ENCODE data around the gene KCNK1. TPM values are rescaled to one million over a fixed set of nuclear protein-coding genes. Genes with fewer than 3 reads are reported as not detected.

KCNK1 gene
- total and polyA plus RNA-seq, 2 donors (not counting 1 experiment from before 2014, with no cell fraction given), result 0.48 to 2.6 TPM

DNA sequence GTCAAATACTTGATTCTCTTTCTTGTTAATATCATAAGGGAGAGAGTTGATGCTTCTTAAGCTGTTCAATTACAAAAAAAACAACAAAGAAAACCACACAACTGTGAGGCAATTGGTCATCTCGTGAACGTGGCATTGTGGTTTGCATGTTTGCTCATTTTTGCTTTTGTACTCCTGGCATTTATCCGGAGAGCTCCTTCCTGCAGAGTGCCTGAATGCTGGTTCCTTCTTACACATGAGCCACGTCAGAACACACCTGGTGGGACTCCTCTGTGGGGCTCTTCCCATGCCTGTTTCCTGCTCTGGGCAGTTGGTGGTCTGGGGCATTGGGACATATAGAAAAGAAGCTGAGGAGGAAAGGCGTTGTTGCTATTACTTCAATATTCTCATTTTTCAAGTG is 25.7 kb downstream of the KCNK1 start:
- Histone ChIP-seq H3K36me3 (ENCODE audit: control insufficient read depth, insufficient read depth, low read length) (no peaks in the 10 kb centered on the region), H3K27ac (ENCODE audit: insufficient read depth, low read length) (no peak overlapping the region), H4K20me1 (ENCODE audit: control insufficient read depth, extremely low read depth, insufficient read depth, low read length) (no peaks in the 10 kb centered on the region), H3K9ac (ENCODE audit: insufficient read depth, low read length) (no peak overlapping the region), H3K4me2 (ENCODE audit: extremely low read depth, insufficient read depth, low read length) (no peak overlapping the region), H3K9me3 (ENCODE audit: control insufficient read depth, insufficient read depth, low read depth, low read length) (no peaks in the 10 kb centered on the region), H2AFZ (ENCODE audit: low read length) (no peak overlapping the region), H3K4me1 (ENCODE audit: control insufficient read depth, extremely low read depth, insufficient read depth, low read length) (no peaks in the 10 kb centered on the region), H3K27me3 (ENCODE audit: control insufficient read depth, insufficient read depth, low read length) (no peaks in the 10 kb centered on the region), H3K79me2 (ENCODE audit: control insufficient read depth, insufficient read depth, low read length) (no peaks in the 10 kb centered on the region), H3K4me3 (replicated peaks in 1 of 4; ENCODE audit: control extremely low read depth in 1 of 4, insufficient read depth in 1 of 4, low read depth in 3 of 4, low read length in 4 of 4) (no peak overlapping the region)
- DNase-seq (ENCODE audit: low read depth in 2 of 2), result peak; percentile 4 to 73
- TF ChIP-seq, protein P1, sequence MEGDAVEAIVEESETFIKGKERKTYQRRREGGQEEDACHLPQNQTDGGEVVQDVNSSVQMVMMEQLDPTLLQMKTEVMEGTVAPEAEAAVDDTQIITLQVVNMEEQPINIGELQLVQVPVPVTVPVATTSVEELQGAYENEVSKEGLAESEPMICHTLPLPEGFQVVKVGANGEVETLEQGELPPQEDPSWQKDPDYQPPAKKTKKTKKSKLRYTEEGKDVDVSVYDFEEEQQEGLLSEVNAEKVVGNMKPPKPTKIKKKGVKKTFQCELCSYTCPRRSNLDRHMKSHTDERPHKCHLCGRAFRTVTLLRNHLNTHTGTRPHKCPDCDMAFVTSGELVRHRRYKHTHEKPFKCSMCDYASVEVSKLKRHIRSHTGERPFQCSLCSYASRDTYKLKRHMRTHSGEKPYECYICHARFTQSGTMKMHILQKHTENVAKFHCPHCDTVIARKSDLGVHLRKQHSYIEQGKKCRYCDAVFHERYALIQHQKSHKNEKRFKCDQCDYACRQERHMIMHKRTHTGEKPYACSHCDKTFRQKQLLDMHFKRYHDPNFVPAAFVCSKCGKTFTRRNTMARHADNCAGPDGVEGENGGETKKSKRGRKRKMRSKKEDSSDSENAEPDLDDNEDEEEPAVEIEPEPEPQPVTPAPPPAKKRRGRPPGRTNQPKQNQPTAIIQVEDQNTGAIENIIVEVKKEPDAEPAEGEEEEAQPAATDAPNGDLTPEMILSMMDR (conservative IDR thresholded peaks at IDR 0.05 in 1 of 2, IDR thresholded peaks at IDR 0.05 in 1 of 2; ENCODE audit: low read depth in 1 of 2, low read length in 2 of 2), result no peak
- no peak for TF ChIP-seq EZH2 (IDR thresholded peaks at IDR 0.05; ENCODE audit: low read length, missing control alignments)

DNA sequence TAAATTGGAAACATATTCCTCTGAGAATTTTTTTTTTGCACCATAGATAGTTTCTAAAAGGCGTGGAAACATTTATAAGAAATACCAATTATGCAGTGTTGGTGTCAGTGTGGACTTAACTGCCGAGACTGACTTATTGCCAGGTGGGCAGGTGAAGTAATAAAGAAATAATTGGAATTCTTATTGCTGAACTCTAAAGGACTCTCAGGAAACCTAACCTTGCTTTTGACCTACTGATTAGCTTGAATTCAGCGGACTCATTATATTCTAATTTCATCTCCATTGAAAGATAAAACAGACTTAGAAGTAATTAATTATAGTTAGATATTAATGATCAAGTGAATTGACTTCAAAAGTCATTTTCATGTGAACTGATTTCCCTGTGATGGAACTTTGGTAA is 26.3 kb downstream of the KCNK1 start:
- H2AFZ ChIP-seq (ENCODE audit: low read length), result no peak overlapping the region

DNA sequence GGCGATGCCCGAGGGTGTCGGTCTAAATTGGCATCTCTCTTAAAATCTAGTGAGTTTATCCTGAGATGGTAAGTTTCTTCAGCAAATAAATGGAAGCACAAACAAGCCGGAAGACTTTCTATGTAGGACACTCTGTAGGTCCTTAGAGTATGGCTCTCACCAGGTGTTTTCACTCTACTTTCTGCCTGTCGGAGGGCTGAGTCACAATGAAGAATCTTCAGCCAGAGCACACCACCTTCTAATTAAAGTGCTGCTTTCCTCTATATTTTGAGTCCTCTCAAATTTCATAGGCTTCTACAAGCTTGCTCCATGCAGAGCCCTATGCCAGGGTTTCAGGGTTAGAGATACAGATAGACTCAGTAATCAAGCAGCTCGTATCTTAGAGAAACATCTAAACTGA is 27.1 kb downstream of the KCNK1 start:
- Histone ChIP-seq H3K27me3 (ENCODE audit: control insufficient read depth, insufficient read depth, low read length) (no peaks in the 10 kb centered on the region), H3K27ac (ENCODE audit: insufficient read depth, low read length) (no peak overlapping the region), H2AFZ (ENCODE audit: low read length) (no peak overlapping the region), H3K36me3 (ENCODE audit: control insufficient read depth, insufficient read depth, low read length) (no peaks in the 10 kb centered on the region), H3K4me1 (ENCODE audit: control insufficient read depth, extremely low read depth, insufficient read depth, low read length) (no peaks in the 10 kb centered on the region), H3K4me2 (ENCODE audit: extremely low read depth, insufficient read depth, low read length) (no peak overlapping the region), H4K20me1 (ENCODE audit: control insufficient read depth, extremely low read depth, insufficient read depth, low read length) (no peaks in the 10 kb centered on the region), H3K79me2 (ENCODE audit: control insufficient read depth, insufficient read depth, low read length) (no peaks in the 10 kb centered on the region), H3K4me3 (replicated peaks in 1 of 4; ENCODE audit: control extremely low read depth in 1 of 4, insufficient read depth in 1 of 4, low read depth in 3 of 4, low read length in 4 of 4) (no peak overlapping the region), H3K9ac (ENCODE audit: insufficient read depth, low read length) (no peak overlapping the region), H3K9me3 (ENCODE audit: control insufficient read depth, insufficient read depth, low read depth, low read length) (no peaks in the 10 kb centered on the region)
- DNase-seq (ENCODE audit: low read depth in 2 of 2), result no peak
- TF ChIP-seq, protein P1 (conservative IDR thresholded peaks at IDR 0.05 in 1 of 2, IDR thresholded peaks at IDR 0.05 in 1 of 2; ENCODE audit: low read depth in 1 of 2, low read length in 2 of 2), result no peak
- no peak for TF ChIP-seq EZH2 (IDR thresholded peaks at IDR 0.05; ENCODE audit: low read length, missing control alignments)

More for the DNA sequence above, 26.3 kb downstream of the KCNK1 start:
- H3K9me3 ChIP-seq (ENCODE audit: control insufficient read depth, insufficient read depth, low read depth, low read length), result no peaks in the 10 kb centered on the region
- no peaks in the 10 kb centered on the region for H3K79me2 ChIP-seq (ENCODE audit: control insufficient read depth, insufficient read depth, low read length)
- no peak overlapping the region for H3K27ac ChIP-seq (ENCODE audit: insufficient read depth, low read length)
- no peak for DNase-seq (ENCODE audit: low read depth in 2 of 2)
- H3K36me3 ChIP-seq (ENCODE audit: control insufficient read depth, insufficient read depth, low read length), result no peaks in the 10 kb centered on the region
- H4K20me1 ChIP-seq (ENCODE audit: control insufficient read depth, extremely low read depth, insufficient read depth, low read length), result no peaks in the 10 kb centered on the region
- no peak overlapping the region for H3K9ac ChIP-seq (ENCODE audit: insufficient read depth, low read length)
- H3K4me3 ChIP-seq (replicated peaks in 1 of 4; ENCODE audit: control extremely low read depth in 1 of 4, insufficient read depth in 1 of 4, low read depth in 3 of 4, low read length in 4 of 4), result no peak overlapping the region
- no peaks in the 10 kb centered on the region for H3K4me1 ChIP-seq (ENCODE audit: control insufficient read depth, extremely low read depth, insufficient read depth, low read length)
- no peaks in the 10 kb centered on the region for H3K27me3 ChIP-seq (ENCODE audit: control insufficient read depth, insufficient read depth, low read length)
- TF ChIP-seq, protein P1 (conservative IDR thresholded peaks at IDR 0.05 in 1 of 2, IDR thresholded peaks at IDR 0.05 in 1 of 2; ENCODE audit: low read depth in 1 of 2, low read length in 2 of 2), result no peak
- no peak for TF ChIP-seq EZH2 (IDR thresholded peaks at IDR 0.05; ENCODE audit: low read length, missing control alignments)
- no peak overlapping the region for H3K4me2 ChIP-seq (ENCODE audit: extremely low read depth, insufficient read depth, low read length)

Measured in fibroblast of lung (primary cell).